Stimulated activated naive CD8-positive, alpha-beta T cell treated with anti-CD3 and anti-CD28 coated beads, Interleukin-15, Interleukin-2, amounts not matched to agents 100 U/mL and 50 U/mL, for 24 hours (primary cell): Measurements from ENCODE around the gene CACNB2.
A peak's percentile ranks its signal among the peaks of the same experiment; 100 is the strongest.
"Not testable (repeated sequence)": the region's sequence is repeated elsewhere in the genome, so short reads cannot be mapped to it uniquely, and the experiment has no call there.

Experiments used
- ATAC-seq: fragments of 150-1000 bp; cut with Tn5 transposase; one replicate; pipeline ENCODE4 v1.10.0; 2021
- DNase-seq: peaks from one replicate; pipeline ENCODE4 v3.0.0; 2021

Gene CACNB2

GRCh38 chr10:18201877-18202276, 61.7 kb downstream of the CACNB2 start:
- DNase-seq (no peak), ATAC-seq (no peak)

GRCh38 chr10:18202680-18203460, 62.6 kb downstream of the CACNB2 start:
- ATAC-seq, result no peak
- no peak for DNase-seq

DNA sequence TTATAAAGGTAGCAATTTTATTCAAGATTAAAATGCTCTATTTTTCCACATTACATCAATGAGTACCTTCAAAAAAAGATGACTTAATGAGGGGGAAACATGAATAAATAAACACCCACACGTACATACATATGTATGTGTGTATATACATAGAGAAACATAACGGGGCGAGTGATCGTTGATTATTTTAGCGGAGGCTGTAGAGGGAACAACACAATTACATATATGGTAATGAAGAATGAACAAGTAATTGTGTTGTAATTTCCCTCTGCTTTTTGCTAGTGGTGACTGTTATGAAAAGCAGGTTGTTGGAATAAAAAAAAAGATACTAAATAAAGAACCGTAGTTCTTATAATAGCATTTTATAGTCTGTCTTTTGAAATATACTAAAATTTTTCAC, 63.2 kb downstream of the CACNB2 start:
- no peak for ATAC-seq
- DNase-seq, result no peak

- ATAC-seq, result no peak
- DNase-seq, result no peak
Measured at GRCh38 chr10:18204039-18204835, 64.0 kb downstream of the CACNB2 start.

- ATAC-seq (no peak), DNase-seq (no peak)
Measured at GRCh38 chr10:18205098-18205834, 65.0 kb downstream of the CACNB2 start.

DNA sequence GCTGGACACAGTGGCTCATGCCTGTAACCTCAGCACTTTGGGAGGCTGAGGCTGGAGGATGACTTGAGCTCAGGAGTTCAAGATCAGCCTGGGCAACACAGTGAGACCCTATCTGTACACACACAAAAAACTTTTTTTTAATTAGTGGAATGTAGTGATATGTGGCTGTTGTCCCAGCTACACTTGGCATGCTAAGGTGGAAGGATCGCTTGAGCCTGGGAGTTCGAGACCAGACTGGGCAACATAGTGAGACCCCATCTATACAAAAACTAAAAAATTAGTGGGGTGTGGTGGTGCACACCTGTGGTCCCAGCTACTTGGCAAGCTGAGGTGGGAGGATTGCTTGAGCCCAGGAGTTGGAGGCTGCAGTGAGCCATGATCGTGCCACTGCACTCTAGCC, 68.0 kb downstream of the CACNB2 start:
- DNase-seq, ATAC-seq: not testable (repeated sequence)

- DNase-seq (no peak), ATAC-seq (no peak)
Measured at GRCh38 chr10:18209241-18209640, 69.0 kb downstream of the CACNB2 start.

- DNase-seq, result no peak
- ATAC-seq, result no peak
Measured at GRCh38 chr10:18210711-18211110, 70.5 kb downstream of the CACNB2 start.

- no peak for DNase-seq
- ATAC-seq, result no peak
Measured at GRCh38 chr10:18211862-18212261, 71.6 kb downstream of the CACNB2 start.

- DNase-seq, result no peak
- ATAC-seq, result no peak
Measured at GRCh38 chr10:18213271-18213670, 73.0 kb downstream of the CACNB2 start.

- DNase-seq (peak; percentile 11), ATAC-seq (no peak)
Measured at GRCh38 chr10:18214691-18215563, 74.7 kb downstream of the CACNB2 start.

DNA sequence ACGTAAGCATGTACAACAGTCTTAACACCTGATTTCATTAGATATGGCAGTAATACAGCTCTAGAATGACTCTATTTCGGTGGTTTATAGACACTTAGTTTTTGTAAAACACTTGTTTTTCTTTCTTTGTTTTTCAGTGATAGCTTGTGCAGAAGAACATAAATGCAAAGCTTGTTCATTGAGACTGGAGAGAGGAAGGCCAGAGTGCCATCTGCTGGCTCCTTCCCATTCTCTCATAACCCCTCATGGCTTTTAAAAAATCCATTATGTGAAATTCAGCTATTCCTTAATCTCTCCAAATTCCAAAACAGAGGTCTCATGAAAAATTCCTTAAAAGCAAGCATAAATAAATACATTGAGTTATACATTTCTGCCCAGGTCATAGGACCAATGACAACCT, 76.3 kb downstream of the CACNB2 start:
- ATAC-seq (no peak), DNase-seq (no peak)

DNA sequence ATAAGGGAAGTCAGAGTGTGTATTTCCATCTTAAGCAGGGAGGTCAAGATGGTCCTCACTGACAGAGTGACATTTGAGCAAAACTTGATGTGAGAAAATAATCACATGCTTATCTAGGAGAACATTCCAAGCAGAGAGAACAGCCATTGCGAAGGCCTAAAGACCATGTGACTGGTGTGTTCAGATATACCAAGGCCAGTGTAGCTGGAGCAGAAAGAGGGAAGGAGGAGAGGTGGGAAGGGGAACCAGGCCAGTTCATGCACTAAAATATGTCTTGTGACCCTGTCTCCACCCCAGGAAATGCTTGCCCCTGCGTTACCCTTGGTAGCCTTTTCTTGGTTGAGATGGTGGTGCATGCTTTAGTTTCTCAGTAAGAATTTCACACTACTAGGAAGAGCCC, 77.4 kb downstream of the CACNB2 start:
- ATAC-seq (no peak), DNase-seq (no peak)

GRCh38 chr10:18219146-18219545, 78.9 kb downstream of the CACNB2 start:
- no peak for DNase-seq
- ATAC-seq, result no peak

- ATAC-seq, result no peak
- no peak for DNase-seq
Measured at GRCh38 chr10:18221123-18221522, 80.9 kb downstream of the CACNB2 start.

DNA sequence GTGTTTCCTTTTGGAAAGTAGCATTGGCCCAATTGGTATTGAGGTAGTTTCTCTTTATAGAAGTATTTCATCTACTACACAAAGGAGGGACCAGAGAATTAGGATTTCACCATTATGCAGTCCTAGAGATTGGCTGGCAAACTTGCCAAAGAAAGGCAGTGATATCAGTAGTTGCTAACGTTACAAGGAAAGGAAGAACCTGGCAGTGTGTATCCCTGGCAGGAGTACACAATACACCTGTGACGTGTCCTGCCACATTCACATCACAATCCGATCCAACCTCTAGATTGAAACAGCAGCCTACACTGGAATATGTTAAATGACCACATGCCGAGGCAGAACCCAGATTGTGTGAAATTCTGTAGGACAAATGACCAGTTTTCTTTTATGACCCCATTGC, 81.7 kb downstream of the CACNB2 start:
- ATAC-seq (no peak), DNase-seq (no peak)

DNA sequence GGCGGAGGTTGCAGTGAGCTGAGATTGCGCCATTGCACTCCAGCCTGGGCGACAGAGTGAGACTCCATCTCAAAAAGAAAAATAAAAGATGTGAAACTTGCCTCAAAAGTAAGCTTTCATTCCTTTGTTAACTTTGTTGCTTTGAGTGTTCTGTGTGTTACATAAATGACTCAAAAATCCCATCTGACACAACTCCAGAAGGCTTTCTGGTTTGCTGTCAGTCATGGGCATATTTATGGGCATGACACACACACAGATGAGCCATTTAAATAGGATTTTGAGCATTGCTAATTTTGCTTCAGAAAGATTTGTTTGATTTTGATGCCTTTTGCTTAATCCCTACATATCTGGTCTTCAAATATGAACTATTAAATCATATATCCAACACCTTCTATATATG, 82.6 kb downstream of the CACNB2 start:
- ATAC-seq (no peak), DNase-seq (no peak)

- DNase-seq, result no peak
- ATAC-seq, result no peak
Measured at GRCh38 chr10:18223898-18224297, 83.7 kb downstream of the CACNB2 start.

DNA sequence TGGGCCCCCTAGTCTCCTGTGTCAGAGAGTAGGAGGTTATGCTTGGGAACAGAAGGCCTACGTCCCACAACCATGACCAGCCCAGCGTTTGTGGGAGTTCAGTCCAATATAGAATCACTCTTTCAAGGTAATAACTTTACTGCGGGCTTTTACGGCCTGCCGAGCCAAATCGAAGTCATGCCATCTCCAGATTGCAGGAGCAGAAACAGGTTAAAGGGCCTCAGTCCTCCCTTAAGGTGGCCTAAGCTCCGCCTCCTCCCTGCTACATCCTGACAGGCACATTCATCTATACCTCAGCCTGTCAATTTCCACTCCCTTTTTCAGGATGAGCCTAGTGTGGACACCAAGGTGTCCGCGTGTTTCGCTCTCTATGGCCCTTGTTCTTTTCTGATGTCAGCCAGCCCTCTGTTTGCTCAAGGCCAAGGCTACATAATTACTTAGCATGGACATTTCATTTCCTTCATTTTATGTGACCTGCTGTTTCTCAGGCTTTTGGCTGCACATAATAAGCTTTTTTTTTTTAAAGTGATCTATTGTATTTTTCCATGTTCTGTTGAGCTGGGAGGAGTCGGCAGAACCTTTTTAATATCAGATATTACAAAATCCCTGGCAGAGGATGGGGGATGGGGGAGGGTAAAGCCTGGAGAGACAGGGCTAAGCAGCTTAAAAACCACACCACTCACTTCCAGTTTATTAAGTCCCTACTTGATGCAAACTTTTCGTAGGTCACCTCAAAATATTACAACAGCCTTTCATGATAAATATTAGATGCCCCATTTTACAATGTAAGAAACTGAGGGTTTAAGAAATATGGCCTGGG, 84.6 kb downstream of the CACNB2 start:
- DNase-seq, result no peak
- ATAC-seq, result no peak

- DNase-seq (no peak), ATAC-seq (no peak)
Measured at GRCh38 chr10:18226336-18226735, 86.1 kb downstream of the CACNB2 start.

DNA sequence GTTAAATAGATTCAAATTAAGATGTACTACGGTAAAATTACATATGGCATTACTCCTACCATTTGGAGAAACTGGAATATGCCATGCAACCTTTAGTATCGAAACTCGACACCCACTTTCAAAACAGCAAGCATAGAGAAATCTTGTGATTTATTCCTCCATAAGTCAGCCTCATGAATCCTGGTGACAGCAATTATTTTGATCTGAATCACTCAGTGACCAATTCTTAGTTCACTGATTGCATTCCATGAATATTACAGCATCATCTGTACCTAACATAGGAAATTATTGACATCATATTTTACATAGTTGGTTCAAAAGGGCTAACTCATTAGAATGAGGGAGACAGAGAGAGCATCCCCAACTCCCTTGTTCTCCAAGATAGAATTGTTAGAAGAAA, 89.6 kb downstream of the CACNB2 start:
- ATAC-seq (no peak), DNase-seq (no peak)
